ENCODE data around the gene DAGLB.
A peak's percentile ranks its signal among the peaks of the same experiment; 100 is the strongest.
"Not testable (repeated sequence)": the region's sequence is repeated elsewhere in the genome, so short reads cannot be mapped to it uniquely, and the experiment has no call there.

The DAGLB gene

GRCh38 chr7:6394114-6394513 is 53.6 kb downstream of the DAGLB start:
- DNase-seq, result no peak

DNA sequence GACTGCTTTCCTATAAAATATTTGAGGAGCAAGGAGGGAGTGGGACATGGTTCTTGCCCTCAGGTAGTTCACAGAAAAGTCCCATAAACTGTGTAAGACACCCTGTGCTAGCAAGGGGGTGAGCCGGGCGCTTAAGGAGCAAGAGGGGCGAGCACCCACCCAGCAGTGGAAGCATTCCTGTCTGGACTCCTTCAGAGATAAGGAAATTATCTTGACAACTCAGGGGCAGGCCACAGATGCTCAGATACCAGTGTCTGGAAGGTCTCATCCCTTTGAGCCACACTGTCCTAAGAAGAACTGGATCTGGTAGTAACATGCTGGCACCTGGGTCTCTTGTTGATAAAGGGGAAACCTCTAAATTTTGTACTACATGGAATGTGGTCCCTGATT is 54.1 kb downstream of the DAGLB start:
- no peak for DNase-seq

GRCh38 chr7:6392712-6393666 is 54.8 kb downstream of the DAGLB start:
- peak in 1 of 2 donors; percentile 47 for DNase-seq

- no peak for DNase-seq
Measured at GRCh38 chr7:6389728-6390127, 58.0 kb downstream of the DAGLB start.

- DNase-seq, result no peak
Measured at GRCh38 chr7:6387734-6388294, 59.9 kb downstream of the DAGLB start.

DNA sequence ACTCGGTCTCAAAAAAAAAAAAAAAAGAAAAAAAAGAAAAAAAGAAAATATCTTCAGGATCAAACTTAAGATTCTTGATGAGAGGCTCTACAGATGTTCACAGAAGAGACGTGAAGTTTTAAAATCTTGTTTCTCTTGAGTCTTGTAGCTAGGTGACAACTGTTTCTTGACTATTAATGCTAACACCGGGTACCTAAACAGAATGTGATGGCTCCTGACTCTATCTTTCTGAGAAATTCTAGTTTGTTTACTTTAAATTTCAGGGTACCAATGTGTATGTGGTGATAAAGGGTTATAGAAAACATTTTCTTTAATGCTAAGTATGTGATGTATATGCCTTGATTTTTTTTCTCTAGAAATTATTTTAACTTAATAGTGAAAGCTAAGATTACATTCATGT is 61.0 kb downstream of the DAGLB start:
- DNase-seq, result no peak

DNA sequence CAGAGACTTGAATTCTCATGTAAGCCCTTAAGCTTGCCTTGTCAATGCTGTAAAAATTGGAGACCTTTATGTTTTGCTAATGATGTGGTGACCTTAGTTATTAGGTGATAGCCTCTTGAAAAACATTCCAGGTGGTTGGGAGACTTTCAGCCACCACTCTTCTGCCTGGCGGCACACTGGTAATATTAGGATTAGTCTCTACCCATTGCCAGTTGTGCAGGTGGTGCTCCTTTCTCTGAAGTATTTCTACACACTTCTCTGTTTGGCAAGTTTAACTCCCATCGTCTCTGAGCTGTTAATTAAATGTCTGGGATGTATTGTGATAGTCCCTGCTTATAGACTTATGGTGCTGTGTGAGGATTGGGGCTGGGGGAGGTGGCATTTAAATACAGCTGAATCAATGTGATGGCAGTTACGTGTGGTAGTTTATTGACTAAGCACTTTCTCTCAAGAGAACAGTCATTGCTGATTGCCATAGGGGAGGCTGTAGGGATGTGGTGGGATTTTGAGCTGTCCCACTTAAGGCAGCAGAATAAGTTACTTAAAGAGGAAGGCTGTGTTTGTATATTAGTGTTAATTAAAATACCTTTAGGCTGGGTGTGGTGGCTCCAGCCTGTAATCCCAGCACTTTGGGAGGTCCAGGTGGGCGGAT is 61.7 kb downstream of the DAGLB start:
- DNase-seq, result no peak

DNA sequence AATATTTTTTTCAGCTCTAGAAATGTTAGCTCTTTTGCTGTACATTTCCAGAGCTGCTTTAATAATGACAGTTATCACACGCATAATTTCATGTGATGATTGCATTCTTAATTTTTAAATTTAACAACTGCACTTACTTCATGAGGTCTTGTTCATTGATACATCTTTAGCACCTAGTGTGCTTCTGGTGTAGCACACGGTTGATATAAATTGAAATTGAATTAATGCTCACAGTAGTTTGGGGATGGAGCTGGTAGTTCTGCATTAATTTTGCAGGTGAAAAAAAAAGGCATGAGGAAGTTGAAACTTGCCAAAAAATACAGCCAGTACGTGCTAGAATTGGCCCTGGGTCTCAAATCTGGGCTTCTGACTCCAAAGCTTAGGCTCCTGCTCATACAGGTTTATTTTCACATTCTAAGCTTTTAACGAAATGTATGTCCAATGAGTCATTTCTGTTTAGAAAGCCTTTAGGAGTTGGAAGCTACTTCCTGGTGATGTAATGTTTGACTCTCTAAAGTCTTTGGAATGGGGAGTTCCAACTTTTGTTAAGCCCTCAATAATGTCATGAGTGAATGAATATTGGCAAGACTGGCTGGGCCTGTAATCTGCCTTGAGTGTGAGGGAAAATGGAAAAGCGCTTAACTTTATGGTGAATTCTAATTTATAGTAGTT is 62.5 kb downstream of the DAGLB start:
- no peak for DNase-seq

GRCh38 chr7:6384327-6384726 is 63.4 kb downstream of the DAGLB start:
- no peak for DNase-seq

GRCh38 chr7:6382817-6383216 is 64.9 kb downstream of the DAGLB start:
- no peak for DNase-seq

DNA sequence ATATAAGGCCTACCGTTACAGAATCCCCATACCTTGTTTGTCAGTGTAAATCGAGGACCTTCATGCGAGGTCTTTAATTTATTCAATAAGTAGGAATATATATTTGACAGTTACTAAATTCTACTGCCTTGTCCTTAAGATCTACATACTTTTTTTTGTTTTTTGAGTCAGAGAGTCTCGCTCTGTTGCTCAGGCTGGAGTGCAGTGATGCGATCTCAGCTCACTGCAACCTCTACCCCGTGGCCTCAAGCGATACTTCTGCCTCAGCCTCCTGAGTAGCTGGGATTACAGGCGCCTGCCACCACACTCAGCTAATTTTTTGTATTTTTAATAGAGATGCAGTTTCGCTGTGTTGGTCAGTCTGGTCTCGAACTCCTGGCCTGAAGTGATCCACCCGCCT is 65.9 kb downstream of the DAGLB start:
- DNase-seq, result not testable (repeated sequence)

DNA sequence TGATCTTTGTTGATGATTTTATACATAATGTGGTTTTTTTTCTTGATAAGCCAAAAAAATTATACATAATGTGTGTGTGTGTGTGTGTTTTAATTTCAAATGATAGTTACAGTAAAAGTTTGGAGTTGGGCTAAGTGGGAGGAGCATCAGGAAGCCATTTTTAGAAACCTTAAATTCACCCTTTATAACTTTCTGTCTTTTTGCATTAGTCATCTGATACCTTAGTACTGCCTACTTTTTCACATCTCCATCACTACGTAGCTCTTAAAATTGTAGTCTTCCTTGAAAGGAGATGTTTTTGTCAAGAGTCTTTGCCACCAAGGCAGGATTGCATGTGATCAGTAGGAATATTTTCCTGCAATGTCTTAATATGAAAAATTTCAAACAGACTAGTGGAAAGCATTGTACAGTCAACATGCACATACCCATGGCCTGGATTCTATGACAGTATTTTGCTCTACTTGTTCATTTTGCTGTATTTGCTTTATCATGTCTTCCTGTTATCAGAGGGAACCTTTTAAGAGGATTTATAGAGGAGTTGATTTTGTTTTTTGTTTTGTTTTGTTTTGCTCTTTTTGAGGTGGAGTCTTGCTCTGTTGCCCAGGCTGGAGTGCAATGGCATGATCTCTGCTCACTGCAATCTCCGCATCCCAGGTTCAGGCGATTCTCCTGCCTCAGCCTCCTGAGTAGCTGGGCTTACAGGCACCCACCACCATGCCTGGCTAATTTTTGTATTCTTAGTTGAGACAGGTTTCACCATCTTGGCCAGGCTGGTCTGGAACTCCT is 67.3 kb downstream of the DAGLB start:
- DNase-seq, result no peak

- DNase-seq, result no peak
Measured at GRCh38 chr7:6379886-6380285, 67.9 kb downstream of the DAGLB start.

DNA sequence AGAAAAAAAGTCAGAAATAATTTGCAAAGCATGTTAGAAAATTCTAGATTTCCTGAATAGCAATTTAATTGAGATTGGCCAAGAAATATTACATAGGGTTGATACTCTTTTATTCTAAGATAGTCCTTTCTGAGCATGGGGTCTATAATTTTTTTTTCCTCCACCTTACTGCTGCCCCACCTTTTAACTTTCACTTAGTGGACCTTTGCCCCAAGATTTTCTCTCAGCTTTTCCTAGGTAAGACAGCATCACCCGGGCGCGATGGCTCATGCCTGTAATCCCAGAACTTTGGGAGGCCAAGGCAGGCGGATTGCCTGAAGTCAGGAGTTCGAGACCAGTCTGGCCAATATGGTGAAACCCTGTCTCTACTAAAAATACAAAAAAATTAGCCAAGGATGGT is 69.2 kb downstream of the DAGLB start:
- DNase-seq, result not testable (repeated sequence)

DNA sequence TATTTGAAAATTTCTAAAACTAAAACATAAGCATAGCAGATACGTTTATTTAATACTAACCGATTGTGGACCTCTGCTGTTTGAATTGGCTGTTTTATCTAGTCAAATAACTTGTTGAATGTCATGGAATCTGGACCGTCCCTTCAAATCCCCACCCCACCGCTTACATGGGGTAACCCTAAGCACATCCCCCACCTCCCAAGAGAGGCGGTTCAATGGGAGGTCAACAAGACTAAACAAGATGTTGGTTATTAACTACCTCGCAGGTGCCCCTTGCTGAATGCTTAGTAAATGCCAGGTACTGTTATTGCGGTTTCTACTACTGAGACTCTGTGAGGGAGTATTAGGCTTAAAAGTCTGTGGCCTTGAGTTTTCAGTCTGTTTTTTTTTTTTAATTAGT is 70.9 kb downstream of the DAGLB start:
- no peak for DNase-seq

GRCh38 chr7:6375348-6376101 is 72.2 kb downstream of the DAGLB start:
- peak; percentile 14 to 25 for DNase-seq

DNA sequence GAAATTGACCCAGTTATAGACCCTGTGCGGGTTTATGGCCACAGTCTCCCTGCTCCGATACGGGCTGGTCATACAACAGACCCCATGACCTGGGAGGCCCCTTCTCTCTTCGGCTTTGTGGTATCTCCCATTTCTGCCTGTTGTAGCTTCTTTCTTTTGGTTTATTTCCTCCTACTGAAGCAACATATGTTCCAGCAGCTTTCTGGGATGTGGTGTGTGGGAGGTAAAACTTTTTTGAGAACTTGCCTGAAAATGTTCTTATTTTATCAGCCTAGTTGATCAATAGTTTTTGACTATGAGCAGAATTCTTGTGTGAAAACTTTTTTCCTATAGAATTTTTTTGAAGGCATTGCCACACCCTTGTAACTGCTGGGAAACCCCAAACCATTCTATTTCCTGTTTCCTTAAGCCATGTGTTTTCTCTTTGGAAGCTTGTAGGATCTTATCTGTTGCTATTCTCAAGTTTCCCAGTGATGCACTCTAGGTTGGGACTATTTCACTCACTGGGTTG is 80.0 kb downstream of the DAGLB start:
- DNase-seq, result no peak

GRCh38 chr7:6365451-6365850 is 82.3 kb downstream of the DAGLB start:
- DNase-seq, result no peak

DNA sequence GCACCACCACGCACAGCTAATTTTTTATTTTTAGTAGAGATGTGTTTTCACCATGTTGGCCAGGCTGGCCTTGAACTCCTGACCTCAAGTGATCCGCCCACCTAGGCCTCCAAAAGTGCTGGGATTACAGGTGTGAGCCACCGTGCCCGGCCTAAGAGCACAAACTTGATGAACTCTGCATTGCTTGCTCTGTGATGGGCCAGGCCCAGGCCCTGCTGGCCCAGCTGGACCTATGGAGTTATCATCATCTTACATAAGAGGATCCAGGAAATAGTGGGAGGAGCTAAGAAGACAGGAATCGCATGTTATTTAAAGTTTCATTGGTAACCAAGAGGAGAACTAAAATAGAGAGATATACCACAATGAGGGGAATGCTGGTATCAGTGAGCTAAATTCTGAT is 86.9 kb downstream of the DAGLB start:
- DNase-seq, result no peak

- DNase-seq, result no peak
Measured at GRCh38 chr7:6359734-6360133, 88.0 kb downstream of the DAGLB start.

Measured in stimulated activated CD4-positive, alpha-beta T cell treated with anti-CD3 and anti-CD28 coated beads, Interleukin-2, amount 100 ng/mL, for 24 hours (primary cell).